NCI-H446 (cell line): ENCODE data around the gene KRTAP4-16.
"Not testable (repeated sequence)": the region's sequence is repeated elsewhere in the genome, so short reads cannot be mapped to it uniquely, and the experiment has no call there.

Source experiments
- DNase-seq, 2 experiments: peaks; one replicate each; lab custom pipeline; 2025; lab: John Stamatoyannopoulos, UW

Gene KRTAP4-16

DNA sequence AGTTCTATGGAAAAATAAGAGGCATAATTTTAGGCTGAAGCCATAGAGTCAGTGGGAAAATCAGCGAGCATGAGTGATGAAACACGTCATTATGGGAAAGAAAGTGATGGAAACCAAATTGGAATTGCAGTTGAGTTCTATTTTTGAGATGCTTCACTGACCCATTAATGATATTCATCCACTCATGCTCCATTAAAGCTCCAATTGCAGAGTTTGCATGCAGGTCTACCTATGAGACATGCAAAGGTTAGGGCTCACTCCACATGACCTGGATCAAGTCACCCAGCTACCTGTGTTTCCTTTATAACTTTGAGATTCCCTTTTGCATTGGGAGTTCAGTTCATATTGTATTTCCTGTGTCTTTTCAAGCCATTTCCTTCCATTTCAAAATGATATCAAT, 28.3 kb downstream of the KRTAP4-16 start:
- no peak for DNase-seq

- DNase-seq, result peak in 1 of 2 experiments; percentile 6
Observed at GRCh38 chr17:41071606-41072360, 30.2 kb downstream of the KRTAP4-16 start.

- no peak for DNase-seq
Observed at GRCh38 chr17:41069031-41069430, 33.0 kb downstream of the KRTAP4-16 start.

DNA sequence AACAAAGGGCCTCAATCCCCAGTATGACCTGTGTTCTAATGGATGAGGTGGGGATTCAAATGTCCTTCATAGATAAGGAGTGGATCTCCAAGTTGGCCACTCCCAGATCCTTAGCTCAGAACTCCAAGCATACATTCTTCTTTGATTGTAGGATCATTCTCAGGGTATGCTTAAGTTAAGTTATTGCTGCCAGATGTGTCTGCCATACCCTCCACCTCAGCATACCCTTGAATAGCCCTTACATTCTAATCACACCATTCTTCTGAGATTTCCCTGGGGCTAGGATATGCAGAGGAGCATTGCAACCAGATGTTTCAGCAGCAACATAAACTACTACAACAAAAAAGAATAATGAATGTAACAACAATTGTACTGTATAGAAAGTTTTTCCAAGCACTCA, 34.7 kb downstream of the KRTAP4-16 start:
- DNase-seq, result no peak

DNA sequence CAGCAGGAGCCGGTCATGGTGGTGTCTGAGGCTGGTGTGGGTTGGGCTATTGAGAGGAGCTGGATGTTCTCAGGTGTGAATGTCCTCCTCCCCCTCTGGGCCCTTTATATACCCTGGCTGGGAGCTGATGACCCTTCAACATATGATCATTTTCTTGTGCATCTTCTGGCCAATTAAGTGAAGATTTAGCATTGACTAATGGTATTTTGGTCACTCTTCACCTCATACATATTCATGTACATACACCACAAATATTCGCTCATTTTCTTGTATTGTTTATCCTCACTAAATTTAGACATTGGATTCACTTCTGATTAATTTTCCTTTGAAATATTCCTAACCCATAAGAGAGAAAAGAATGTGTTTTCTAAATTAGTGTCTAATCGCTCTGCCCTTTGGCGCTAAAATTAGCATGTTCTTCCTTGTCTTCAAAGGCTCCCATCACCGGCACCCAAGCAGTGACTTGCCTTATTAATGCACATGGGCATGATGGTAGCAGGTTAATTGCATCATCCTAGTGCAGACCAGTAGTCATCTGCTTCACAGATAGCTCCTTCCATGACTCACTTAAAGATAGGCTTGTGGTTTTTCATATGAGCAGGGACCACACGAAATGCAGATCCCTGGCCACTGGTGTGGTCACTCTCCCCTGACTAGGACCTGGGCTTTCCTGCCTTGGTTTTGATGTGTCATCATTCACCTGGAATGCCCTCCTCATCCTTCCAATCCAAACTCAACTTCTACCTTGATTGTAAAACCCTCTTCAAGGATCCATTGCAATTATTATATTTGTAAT, 36.0 kb downstream of the KRTAP4-16 start, which contains the start of gene KRTAP2-4:
KRTAP2-4 (minus strand) TSS at position 51 of the 796 bp plus-strand sequence; CDS start at position 17, 34 bp downstream.
- DNase-seq, result no peak

DNA sequence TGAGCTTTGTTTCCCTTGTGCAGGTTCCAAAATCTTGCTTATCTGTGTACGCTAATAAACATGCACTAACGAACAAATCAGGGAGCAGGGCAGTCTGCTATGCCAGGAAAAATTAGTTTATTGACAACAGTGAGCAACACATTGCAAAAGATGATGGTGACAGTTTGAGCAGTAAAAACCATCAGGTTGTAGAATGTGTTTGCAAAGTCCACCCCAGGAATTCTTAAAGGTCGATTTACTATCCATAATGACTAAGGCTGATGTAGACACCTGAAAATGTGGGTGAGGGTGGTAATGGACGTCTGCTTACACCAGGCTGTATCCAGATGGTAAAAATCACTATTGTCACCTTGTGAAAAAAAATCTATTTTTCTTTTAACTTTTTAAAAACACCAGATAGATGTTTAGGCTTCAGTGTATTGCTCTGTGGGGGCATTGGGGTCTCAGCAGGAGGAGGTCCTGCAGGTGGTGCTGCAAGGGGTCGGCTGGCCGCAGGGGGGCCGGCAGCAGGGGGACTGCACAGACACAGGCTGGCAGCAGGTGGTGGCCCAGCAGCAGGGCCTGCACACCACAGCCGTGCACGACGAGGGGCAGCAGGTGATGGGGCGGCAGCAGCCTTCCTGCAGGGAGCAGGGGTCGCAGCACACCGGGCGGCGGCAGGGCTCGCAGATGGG, 36.9 kb downstream of the KRTAP4-16 start:
- DNase-seq, result not testable (repeated sequence)

- DNase-seq, result no peak
Observed at GRCh38 chr17:41064301-41064700, 37.7 kb downstream of the KRTAP4-16 start.

GRCh38 chr17:41063449-41063848, 38.6 kb downstream of the KRTAP4-16 start:
- DNase-seq, result no peak

GRCh38 chr17:41061964-41062363, 40.0 kb downstream of the KRTAP4-16 start:
- DNase-seq, result no peak

- DNase-seq, result no peak
Observed at GRCh38 chr17:41060052-41060604, 41.9 kb downstream of the KRTAP4-16 start, which contains the start of gene KRTAP2-3. Gene KRTAP2-3 (minus strand): TSS chr17:41060114. CDS start chr17:41060050, 64 bp downstream.

DNA sequence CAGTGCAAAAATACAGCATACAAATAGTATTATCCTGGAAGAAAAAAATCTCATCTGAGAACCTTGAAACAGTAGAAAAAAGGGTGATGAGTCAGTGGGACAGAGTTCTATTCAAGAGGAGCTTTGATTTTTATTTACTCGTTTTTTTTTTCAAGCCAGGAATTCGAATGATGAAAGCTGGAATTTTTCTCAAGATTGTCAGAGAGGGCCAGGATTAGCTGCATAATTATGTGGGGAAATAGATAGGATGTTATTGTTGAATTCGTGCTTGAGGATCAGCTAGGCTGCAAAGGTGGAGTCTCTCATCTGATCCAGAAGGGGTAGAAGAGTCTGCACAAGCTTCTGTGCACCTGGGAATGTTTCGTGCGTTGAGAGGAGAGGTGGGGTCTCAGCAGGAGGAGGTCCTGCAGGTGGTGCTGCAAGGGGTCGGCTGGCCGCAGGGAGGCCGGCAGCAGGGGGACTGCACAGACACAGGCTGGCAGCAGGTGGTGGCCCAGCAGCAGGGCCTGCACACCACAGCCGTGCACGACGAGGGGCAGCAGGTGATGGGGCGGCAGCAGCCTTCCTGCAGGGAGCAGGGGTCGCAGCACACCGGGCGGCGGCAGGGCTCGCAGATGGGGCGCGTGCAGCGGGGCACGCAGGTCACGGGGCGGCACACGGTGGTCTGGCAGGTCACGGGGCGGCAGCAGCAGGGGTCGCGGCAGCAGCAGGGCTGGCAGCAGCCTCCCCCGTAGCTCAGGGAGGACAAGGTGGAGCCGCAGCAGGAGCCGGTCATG, 42.5 kb downstream of the KRTAP4-16 start:
- DNase-seq, result not testable (repeated sequence)

GRCh38 chr17:41058741-41059140, 43.3 kb downstream of the KRTAP4-16 start:
- no peak for DNase-seq

DNA sequence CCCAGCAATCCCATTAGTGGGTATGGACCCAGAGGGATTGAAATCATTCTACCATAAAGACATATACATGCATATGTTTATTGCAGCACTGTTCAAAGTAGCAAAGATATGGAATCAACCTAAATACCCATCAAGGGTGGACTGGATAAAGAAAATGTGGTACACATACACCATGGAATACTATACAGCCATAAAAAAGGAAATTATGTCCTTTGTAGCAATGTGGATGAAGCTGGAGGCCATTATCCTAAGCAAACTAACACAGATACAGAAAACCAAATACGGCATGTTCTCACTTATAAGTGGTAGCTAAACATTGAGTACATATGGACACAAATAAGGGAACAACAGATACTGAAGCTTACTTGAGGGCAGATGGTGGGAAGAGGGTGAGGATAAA, 44.5 kb downstream of the KRTAP4-16 start:
- DNase-seq, result no peak

GRCh38 chr17:41055130-41055529, 46.9 kb downstream of the KRTAP4-16 start, which contains the start of gene KRTAP2-2:
Gene KRTAP2-2 (minus strand): TSS chr17:41055230. CDS start chr17:41055211, 19 bp downstream.
- DNase-seq, result not testable (repeated sequence)

DNA sequence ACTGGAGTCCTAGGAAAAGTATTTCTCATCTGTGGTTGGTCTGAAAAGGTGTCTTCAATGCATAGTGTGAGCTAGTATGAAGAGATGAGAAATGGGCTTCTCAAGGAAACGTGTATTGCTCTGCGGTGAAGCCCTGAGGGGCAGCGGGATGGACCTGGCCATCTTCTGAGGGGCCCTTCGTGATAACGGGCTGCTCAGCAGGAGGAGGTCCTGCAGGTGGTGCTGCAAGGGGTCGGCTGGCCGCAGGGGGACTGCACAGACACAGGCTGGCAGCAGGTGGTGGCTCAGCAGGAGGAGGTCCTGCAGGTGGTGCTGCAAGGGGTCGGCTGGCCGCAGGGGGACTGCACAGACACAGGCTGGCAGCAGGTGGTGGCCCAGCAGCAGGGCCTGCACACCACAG, 47.5 kb downstream of the KRTAP4-16 start:
- not testable (repeated sequence) for DNase-seq

DNA sequence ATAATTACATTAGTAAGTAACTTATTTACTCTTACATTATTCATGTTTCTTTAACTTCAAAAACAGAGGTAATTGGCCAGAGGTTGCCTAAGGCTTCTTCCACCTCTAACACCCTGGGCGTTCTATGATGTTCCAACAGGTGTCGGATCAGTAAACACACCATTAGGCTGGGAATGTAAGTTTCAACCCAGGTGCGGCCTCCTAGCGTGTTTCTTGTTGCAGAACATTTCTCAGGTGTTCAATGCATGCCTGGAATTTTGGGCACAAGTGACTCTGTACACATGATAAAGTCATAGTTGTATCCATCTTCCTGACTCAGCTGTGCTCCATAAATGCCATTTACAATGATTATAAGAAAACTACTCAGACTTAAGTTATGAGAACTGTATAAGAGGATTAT, 48.0 kb downstream of the KRTAP4-16 start:
- no peak for DNase-seq

GRCh38 chr17:41052566-41052965, 49.4 kb downstream of the KRTAP4-16 start:
- DNase-seq, result no peak
